Activated T-cell treated with anti-CD3 and anti-CD28 coated beads, Interleukin-2, amount 50 U/mL, for 48 hours (primary cell): ENCODE results near the gene EIF5AL1.
"Not testable (repeated sequence)": the region's sequence is repeated elsewhere in the genome, so short reads cannot be mapped to it uniquely, and the experiment has no call there.

Experiments
- DNase-seq, 2 experiments: peaks; one replicate each; pipeline ENCODE4 v3.0.0-alpha.2; 2020

The EIF5AL1 gene

DNA sequence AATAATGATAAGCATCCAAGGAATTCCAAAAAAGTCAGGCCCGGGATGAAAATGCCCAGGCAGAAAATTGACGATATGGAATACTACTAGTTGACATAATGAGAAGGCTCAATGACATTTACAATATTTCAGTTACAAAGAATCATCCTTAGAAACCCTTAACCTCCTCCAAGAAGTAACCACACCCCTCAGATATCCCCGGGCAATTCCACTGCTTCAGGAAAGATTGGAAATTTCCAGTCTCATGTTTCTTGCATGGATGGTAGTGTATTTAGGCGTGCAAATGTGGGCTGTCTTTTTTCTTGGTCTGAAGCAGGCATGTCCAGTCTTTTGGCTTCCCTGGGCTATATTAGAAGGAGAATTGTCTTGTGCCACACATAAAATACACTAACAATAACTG is 5.2 kb downstream of the EIF5AL1 start:
- DNase-seq = not testable (repeated sequence)

DNA sequence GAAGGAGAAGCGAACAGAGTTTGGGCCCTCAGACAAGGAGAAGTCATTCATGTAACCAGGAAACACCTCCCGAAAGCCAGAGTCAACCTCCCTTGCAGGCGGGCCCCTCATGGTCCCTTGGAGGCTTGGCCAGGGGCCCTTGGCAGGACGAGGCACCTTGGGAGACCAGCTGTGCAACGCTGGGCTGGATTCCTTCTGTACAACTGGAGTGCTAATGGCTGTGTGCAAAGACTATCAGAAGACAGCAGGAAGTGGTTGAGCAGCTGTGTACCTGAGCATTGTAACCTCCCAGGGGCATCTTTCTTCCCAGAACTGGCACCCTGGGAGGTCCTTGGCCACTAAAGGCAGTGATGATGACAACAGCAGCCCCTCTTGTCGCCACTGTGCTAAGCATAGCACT is 9.4 kb downstream of the EIF5AL1 start:
- not testable (repeated sequence) for DNase-seq

DNA sequence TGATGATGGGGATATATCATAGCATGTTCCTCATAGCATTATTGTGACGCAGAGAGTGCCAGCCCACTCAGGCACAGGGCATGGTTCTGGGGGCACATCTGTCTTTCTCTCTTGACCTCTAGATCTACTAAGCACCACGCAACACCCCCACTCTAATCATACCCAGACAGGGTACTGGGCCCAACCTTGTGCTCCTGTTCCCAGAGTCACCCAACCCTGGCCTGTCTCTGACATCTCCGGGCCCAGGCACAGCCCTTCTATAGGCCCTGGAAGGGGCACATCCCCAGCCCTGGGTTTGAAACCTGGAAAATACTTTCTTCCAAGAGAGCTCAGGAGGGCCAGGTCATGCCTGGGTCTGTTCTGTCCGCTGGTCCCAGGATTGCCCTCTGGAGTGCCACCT is 10.1 kb downstream of the EIF5AL1 start:
- DNase-seq = not testable (repeated sequence)

DNA sequence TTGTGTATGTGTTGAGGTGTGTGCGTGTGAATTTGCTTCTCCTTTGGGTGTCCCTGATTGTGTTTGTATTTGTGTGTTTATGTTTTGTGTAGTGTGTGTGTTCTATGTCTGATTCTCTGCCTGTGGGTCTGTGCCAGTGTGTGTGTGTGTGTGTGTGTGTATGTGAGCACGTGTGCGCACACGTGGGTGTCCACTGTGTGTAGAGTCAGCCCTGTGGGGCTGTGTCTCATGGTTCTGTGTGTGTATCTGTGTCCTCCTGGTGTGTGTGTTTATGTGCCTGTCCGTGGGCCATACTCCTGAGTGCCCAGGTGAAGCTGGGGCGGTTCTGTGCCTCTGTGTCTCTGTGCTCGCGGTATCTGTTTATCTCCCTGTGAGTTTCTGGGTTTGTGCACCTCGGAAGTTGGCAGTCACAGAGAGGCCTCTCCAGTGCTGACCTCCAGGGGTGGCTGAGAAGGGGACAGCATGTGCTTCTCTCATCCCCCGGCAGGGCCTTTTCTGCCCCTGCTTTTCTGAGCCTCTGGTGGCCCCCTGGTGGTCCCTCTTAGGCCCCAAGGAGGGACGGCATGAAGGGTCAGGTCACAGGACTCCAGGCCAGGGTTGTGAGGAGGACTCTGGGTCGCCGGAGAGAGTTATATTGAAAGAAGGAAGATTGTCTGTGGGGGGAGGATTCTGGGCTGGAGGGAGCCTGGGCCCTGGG is 11.0 kb downstream of the EIF5AL1 start:
- not testable (repeated sequence) for DNase-seq

DNA sequence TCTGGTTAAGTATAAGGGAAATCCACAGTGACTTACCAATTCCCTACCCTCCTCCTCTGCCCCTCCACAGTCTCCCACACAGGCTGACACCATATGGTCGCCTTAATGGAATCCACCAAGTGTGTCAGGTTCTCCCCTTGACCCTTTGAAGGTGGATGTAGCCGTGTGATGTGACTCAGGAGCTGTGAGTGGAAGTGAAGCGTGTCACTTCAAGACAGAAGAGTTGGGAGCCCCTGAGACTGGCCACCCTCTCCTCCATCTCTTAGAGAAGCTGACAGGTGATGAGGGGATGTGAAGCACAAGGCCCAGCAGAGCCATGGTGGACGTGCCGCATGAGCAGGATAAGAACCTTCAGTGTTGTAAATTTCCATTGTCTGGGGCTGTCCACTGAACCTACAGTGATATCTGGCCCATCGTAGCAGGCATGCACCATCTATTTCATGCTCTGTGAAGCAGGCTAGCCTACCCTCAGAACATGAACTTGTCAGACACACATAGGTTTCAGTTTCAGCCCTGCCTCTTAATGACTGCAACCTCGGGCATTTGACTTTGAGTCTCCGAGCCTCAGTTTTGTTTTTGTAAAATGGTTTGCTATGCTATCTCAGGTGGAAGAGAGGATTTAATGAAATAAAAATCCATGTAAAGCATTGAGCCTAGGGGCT is 12.8 kb downstream of the EIF5AL1 start:
- DNase-seq = not testable (repeated sequence)

DNA sequence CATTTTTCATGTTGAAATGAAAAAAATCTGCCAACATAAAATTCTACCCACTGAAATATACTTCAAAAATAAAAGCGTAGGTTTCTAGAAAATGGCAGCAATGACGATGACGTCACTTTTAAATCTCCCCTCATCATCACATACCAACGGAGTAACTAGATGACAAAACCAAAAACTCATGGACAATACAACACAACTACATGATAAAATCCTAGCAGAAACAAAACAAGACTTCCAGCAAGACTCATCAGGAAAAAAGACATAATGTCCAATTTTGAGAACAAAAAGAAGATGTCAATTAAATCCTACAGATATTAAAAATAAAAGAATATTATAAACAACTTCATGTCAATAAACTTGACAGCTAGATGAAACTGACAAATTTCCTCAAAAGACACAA is 15.9 kb downstream of the EIF5AL1 start:
- DNase-seq = not testable (repeated sequence)

DNA sequence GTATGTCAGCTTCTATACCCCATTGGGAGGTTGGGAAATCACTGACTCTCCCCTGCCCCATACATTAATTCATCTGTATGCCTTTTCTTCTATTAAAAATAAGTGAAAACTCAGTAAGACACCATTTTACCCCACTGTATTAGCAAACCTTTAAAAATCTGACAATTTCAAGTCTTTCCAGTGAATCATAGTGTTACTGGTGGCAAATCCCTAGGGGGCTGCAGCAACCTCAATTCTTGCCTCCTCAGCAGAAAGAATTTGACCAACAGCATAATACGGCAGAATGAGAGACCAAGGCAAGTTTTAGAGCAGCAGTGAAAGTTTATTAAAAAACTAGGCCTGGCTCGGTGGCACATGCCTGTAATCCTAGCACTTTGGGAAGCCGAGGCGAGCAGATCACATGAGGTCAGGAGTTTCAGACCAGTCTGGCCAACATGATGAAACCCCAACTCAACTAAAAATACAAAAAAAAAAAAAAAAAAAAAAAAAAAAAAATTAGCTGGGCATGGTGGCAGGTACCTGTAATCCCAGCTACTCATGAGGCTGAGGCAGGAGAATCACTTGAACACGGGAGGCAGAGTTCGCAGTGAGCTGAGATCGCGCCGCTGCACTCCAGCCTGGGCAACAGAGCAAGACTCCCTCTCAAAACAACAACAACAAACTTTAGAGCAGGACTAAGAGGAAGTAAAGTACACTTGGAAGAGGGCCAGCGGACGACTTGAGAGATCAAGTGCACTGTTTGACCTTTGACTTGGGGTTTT is 21.0 kb downstream of the EIF5AL1 start:
- DNase-seq = not testable (repeated sequence)

DNA sequence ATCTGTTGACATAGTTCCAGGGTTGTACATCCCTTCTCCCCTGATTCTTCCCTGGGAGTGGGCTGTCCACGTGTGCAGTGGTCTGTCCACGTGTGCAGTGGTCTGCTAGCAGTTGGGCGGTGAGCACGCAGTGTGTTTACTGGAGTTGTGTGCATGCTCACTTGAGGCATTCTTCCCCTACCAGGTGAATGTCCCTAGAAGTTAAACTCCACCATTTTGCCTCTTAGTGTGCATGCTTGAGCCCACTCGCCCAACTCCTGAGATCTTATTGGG is 21.5 kb downstream of the EIF5AL1 start:
- DNase-seq = not testable (repeated sequence)

DNA sequence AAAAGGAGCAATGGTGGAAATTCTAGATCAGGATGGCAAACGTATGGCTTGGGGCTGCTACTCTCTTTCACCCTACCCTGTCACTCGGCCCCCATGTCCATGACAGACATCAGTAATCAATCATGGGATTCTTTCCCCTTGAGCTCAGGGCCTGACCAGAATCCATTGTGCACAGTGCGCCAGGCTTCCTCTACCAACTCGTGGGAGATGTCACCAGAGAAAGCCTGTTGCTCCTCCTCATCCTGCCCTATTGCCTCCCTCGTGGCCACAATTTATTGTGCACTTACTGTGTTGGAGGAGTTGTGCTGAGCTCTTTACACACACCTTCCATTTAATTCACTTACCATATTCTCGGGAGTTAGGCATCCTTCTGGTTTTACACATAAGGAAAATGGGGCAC is 26.0 kb downstream of the EIF5AL1 start:
- DNase-seq = not testable (repeated sequence)

DNA sequence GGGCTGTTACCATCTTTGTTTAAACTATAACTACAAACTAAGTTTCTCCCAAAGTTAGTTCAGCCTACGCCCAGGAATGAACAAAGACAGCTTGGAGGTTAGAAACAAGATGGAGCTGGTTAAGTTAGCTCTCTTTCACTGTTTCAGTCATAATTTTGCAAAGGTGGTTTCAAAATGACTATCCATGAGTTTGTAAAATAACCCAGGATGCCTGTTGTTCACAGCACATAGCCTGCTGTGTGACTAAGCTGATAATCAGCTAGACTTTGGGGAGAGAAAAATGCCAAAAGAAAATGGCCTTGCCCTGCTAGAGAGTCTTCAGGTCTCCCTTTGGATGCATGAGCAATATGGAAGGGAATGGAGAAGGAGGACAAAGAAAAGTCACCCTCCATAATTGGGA is 28.6 kb downstream of the EIF5AL1 start:
- DNase-seq = not testable (repeated sequence)

DNA sequence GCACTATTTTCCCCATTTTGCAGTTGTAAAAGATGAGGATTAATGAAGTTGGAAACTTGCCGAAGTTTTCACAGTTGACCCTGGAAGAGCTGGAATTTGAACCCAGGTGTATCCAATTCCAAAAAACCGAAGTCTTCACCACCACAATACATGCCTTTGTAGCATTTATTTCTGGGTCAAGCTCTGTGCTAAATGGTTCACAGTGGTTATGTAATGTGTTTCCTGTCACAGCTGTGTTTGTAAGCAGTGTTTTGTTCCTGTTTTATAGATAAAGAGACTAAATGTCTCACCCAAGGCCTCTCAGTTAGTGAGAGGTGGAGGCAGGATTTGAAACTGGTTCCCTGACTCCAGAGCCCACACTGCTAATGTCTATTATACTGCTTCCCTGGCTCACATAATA is 30.3 kb downstream of the EIF5AL1 start:
- DNase-seq = no peak

DNA sequence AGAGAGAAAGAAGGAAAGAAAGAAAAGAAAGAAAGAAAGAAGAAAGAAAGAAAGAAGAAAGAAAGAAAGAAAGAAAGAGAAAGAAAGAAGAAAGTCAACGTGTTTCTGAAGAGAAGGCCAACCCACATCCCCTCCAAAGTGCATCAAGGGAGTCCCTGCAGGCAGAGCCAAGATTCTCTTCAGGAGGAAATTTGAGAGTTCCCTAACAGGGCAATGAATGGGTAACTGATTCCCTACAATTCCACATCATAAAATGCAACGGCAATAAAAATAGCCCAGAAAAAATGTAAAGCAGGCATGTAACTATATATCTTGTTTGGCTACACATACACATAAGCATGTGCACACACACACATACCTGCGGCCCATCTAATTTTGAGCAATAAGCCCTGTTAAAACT is 32.1 kb downstream of the EIF5AL1 start:
- not testable (repeated sequence) for DNase-seq

DNA sequence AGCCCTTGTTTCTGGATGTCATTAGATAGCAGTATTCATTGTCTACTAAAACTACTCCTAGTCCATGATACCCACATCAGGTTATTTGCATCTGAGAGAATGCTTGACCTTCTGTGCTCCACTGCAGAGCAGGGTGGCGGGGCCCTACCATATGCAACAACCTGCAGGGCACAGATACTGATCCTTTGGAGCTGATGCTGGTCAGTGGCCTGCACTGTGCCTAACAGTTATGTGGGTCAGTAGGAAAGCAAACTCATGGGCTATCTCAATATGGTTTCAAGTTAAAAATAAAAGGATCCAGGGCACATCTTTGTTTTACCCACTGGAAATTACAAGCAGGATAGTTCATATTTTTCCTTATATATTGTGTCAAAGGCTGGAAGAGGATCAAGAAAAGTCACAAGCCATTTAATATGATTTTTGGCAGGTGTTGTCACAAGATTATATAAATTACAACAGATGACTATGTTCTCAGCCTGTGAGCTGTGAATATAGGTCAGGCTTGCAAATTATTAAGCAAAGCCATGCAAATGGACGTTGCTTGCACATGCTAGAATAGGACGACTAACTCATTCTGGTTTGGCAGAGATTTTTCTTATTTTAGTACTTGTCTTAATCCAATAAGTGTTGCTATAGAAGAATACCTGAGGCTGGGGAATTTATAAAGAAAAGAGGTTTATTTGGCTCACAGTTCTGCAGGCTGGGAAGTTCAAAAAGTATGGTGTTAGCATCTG is 32.8 kb downstream of the EIF5AL1 start:
- DNase-seq = not testable (repeated sequence)

DNA sequence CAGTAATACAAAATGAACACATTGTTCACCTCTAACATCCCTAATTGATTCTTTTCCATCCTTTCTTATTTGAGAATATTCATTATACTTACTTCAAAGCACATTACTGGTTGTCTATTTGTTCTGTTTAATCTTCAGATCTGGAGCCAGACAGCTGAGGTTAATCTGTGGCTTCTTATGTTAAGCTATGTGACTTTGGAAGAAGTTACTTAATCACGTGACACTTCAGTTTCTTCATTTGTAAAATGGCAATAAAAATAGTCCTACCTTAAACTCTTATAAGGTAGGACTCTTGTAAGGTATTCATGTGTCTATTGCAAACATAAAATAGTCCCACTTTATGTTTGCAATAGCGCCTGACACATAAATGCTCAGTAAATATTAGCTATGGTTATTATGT is 34.8 kb downstream of the EIF5AL1 start:
- not testable (repeated sequence) for DNase-seq

DNA sequence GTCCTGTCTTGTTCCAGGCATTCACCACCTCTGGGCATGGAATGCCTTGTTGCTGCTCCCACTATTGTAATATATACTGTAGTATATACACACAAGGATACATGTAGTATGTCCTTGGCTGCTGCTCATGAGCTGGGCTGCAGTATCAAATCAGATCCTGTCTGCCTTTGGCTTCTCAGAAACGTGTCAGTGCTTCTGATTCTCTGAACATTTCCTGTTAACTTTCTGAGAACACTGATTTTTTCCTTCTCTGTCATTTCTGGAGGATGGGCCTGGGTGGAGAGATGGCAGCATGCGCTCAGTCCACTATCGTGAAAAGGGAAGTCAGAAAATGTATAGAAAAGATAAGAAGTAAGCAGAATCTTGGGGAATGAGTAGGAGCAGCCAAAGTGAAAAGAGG is 35.6 kb downstream of the EIF5AL1 start:
- no peak for DNase-seq

DNA sequence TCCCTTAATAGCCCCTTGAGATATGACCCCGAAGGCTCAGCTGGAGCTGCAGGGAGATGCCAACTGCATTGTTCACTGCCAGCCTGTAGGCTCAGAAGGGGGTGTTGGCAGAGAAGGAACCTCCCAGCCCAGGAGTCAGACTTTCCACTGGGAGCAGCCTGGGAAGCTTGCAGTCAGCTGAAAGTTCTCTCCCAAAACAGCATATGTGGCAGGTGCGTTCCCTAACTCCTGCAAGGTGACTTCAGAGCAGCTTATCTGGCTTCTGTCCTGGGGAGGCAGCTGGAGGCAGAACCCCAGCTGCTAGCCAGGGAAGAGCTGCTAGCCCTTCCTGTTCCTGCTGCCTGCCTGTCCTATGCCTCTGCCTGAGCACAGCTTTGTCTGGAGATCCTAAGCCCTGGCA is 39.8 kb downstream of the EIF5AL1 start:
- DNase-seq = no peak

DNA sequence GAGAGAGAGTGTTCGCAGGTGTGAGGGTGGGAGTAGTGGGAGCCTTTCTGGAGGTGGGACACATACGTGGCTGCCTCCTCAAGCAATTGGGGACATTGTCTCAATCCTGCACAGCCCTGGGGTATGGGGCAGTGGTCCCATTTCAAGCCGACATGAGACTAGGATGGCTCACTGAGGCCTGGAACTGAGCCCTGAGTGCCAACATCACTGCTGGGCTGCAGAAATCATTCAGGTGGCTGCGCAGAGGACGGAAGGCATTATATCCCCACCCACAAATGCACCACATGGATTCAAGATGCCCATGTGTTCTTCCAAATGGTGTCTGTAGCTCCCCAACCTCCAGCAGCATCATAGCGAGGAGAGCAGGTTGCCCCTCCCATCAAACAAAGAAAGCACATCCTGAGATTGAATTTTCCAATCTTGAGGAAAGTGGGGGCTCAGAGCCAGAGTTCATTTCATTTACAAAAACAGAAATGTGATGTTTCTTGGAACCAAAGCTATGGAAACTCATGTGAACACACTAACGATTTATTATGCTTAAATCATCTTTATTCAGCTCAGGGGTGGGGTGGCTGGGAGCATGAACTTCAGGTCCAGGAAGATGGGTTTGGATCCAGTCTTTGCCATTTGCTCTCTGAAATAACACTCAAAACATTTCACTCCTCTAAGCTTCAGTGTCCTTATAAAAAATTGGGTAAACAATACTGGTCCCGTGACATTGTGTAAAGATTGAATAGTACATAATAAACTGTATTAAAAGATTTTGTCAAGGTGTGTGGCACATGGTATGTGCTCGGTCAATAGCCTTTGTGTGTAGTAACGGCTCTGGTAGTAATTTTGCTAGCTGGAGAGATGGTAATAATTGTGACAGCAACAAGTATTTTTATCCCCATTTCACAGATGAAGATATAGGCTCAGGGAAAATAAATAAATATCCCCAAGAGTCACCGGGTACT is 43.3 kb downstream of the EIF5AL1 start:
- no peak for DNase-seq

DNA sequence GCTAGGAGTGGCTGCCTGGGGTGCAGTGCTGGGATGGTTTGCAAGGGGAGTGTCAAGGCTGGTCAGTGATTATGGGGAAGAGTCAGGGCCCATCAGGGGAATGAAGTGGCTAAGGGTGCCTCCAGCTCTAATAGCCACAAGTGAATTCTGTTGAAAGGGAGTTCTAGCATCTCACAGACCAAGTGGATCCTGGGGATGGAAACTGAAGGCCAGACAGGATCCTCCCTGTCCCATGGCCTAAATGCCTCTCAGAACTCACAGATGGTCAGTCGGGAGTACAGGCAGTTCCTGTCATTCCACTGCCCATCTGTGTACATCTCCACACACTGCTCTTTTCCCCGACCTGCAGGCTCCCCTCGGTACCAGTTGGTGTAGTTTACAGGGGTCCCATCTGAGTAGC is 44.6 kb downstream of the EIF5AL1 start:
- DNase-seq = not testable (repeated sequence)

DNA sequence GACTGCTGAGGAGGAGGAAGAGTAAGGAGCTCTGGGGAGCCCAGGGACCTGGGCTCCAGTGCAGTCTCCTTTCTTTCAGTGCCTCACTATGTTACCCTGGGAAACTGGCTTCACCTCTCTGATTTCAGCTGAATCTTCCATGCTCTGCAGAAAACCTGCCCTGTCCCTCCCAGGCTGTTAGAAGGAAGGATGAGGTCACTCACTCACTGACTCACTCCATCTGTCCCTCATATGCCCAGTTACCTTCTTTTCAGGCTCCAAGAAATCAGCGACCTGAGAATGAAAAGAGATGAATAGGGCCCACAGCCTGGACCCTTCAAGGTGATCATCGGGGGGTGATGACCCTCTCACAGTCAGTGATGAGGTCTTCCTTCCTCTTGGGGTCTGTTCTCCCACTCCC is 47.4 kb downstream of the EIF5AL1 start:
- DNase-seq = no peak

DNA sequence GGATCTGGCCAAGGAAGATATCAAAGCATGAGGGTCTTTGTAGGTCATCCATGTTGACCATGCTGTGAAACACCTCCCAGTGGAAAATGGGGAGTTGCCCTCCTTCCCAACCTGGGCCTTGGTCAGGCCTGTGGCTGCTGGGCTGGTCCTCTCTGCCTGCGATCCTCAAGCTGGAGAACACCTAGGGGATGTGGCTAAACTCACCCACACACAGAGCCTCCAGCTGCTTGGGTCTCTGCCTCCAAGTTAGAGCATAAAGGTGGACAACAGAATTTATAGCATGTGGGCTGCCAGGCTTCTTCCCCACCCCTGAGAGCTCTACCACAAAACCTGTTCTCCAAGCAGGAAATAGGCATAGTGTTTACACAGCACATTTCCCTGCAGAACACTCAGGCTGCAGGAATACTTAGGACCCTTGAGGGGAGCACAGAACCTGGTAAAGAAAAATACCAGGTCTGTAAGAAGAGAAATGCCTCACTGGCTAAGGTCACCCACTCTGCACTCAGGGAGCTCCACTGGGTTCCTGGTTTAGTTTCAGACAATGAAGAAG is 47.9 kb downstream of the EIF5AL1 start, which contains the start of gene SFTPA2:
Gene SFTPA2, minus strand, starts transcription at position 248 of the 550 bp plus-strand sequence. CDS start 924 bp downstream, outside the sequence.
- DNase-seq = no peak

DNA sequence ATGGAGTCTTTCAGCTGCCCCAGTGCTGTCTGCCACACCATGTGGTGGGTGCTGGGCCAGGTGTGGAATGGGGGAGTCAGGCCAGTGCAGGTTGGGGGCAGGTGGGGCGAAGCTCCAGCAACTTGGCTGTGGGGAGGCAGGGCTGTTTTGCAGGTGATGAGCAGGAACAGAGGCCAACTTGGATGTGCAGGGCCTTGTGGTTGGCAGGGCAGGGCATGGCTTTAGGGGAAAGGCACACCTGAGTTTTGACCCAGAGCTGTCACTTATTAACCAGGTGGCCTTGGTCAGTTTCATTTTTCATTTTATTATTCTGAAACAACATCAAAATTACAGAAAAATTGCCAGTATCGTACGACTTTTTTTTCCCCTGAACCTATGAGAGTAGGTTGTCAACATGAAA is 48.9 kb downstream of the EIF5AL1 start:
- DNase-seq = no peak
